ENCODE measurements around the gene DET1.
A peak's percentile ranks its signal among the peaks of the same experiment; 100 is the strongest.
"Not testable (repeated sequence)": the region's sequence is repeated elsewhere in the genome, so short reads cannot be mapped to it uniquely, and the experiment has no call there.

The DET1 gene

GRCh38 chr15:88546248-88547129 lies at the start of gene DET1:
DET1 (minus strand) TSS chr15:88546681; CDS start chr15:88531705, 14,976 bp downstream.
- DNase-seq (ENCODE audit: low spot score) = peak; percentile 97

GRCh38 chr15:88591384-88591783 lies 44.9 kb upstream of the DET1 start:
- DNase-seq (ENCODE audit: low spot score) = no peak

GRCh38 chr15:88590759-88591158 lies 44.3 kb upstream of the DET1 start:
- no peak for DNase-seq (ENCODE audit: low spot score)

GRCh38 chr15:88586401-88587162 lies 40.1 kb upstream of the DET1 start:
- no peak for DNase-seq (ENCODE audit: low spot score)

DNA sequence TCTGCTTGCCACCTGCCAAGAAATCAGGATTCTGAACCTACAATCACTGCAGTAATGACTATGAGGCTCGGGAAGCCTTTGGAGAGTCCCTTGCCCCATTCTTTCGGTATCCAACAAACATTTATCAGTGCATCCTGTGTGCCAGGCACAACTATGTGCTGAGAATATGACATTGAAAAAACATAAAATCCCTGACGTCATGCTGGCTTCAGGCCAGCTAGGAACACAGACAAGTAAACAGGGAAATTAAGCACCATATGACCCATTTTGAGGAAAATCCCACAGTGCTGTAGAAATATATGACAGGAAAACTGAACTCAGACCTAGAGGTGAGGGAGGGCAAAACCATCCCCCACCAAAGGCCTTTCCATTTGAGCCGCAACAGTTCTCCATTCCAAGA lies 34.1 kb upstream of the DET1 start:
- no peak for DNase-seq (ENCODE audit: low spot score)

GRCh38 chr15:88579322-88579721 lies 32.8 kb upstream of the DET1 start:
- DNase-seq (ENCODE audit: low spot score) = no peak

GRCh38 chr15:88574655-88575054 lies 28.2 kb upstream of the DET1 start:
- no peak for DNase-seq (ENCODE audit: low spot score)

DNA sequence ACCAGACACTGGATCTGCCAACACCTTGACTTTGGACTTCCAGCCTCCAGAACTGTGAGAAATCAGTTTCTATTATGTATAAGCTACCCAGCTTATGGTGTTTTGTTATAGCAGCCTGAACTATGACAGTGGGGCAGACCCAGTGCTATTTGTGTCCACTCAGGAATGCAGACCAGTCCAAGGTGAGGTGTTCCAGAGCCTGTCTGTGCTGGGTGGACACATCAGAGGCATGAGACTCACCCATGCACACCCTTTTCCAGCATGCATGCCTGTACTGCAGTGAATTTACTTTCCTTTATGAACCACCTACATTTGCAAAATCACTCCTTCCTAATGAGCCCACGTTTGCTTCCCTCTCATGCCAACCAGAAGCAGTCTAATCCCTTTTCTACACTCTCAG lies 27.6 kb upstream of the DET1 start:
- DNase-seq (ENCODE audit: low spot score) = no peak

DNA sequence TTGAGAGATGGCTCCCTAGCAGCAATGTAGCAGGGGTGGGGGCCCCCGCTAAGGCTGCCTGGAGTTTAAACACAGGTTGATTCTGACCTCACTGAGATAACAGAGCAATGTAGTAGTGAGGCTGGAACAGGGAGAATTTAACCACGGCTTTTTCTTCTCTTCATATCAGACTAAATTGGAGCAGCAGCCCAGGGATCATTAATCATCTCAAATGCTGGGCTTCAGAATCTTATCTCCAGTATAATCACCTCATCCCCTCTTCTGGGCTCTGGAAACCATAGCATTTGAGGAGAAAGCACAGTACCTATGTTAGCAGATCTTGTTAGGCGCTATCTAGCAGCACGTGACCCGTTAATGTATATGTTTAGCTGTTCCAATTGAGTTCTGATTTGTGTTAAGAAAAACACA lies 25.4 kb upstream of the DET1 start:
- no peak for DNase-seq (ENCODE audit: low spot score)

GRCh38 chr15:88571153-88571851 lies 24.8 kb upstream of the DET1 start:
- no peak for DNase-seq (ENCODE audit: low spot score)

GRCh38 chr15:88568589-88568988 lies 22.1 kb upstream of the DET1 start:
- no peak for DNase-seq (ENCODE audit: low spot score)

- no peak for DNase-seq (ENCODE audit: low spot score)
Observed at GRCh38 chr15:88564741-88565140, 18.3 kb upstream of the DET1 start.

- DNase-seq (ENCODE audit: low spot score) = no peak
Observed at GRCh38 chr15:88563638-88564037, 17.2 kb upstream of the DET1 start.

DNA sequence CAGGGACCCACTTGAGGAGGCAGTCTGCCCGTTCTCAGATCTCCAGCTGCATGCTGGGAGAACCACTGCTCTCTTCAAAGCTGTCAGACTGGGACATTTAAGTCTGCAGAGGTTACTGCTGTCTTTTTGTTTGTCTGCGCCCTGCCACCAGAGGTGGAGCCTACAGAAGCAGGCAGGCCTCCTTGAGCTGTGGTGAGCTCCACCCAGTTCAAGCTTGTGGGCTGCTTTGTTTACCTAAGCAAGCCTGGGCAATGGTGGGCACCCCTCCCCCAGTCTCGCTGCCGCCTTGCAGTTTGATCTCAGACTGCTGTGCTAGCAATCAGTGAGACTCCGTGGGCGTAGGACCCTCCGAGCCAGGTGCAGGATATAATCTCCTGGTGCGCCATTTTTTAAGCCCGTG lies 13.1 kb upstream of the DET1 start:
- not testable (repeated sequence) for DNase-seq (ENCODE audit: low spot score)

GRCh38 chr15:88558026-88558425 lies 11.5 kb upstream of the DET1 start:
- DNase-seq (ENCODE audit: low spot score) = not testable (repeated sequence)

- not testable (repeated sequence) for DNase-seq (ENCODE audit: low spot score)
Observed at GRCh38 chr15:88548009-88548408, 1.5 kb upstream of the DET1 start.

- not testable (repeated sequence) for DNase-seq (ENCODE audit: low spot score)
Observed at GRCh38 chr15:88545578-88546247, 768 bp downstream of the DET1 start.

DNA sequence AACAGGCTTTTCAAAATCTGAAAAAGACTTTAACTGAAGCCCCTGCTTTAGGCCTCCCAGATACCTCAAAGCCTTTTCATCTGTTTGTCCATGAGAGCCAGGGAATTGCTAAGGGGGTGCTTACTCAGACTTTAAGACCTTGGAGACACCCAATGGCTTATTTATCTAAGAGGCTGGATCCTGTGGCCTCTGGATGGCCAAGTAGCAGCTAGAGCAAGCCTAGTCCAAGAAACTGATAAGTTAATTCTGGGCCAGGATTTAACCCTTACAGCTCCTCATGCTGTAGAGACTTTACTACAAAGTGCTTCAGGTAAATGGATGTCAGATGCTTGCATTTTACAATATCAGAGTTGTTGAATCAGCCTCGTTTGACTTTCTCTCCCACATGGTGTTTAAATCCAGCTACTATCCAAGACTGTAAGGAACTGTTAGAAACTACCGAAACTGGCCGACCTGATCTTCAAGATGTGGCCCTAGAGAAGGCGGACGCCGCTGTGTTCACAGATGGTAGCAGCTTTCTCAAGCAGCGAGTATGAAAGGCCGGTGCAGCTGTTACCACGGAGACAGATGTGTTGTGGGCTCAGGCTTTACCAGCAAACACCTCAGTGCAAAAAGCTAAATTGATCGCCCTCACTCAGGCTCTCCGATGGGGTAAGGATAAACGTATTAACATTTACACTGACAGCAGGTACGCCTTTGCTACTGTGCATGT lies 3.3 kb downstream of the DET1 start:
- DNase-seq (ENCODE audit: low spot score) = no peak

DNA sequence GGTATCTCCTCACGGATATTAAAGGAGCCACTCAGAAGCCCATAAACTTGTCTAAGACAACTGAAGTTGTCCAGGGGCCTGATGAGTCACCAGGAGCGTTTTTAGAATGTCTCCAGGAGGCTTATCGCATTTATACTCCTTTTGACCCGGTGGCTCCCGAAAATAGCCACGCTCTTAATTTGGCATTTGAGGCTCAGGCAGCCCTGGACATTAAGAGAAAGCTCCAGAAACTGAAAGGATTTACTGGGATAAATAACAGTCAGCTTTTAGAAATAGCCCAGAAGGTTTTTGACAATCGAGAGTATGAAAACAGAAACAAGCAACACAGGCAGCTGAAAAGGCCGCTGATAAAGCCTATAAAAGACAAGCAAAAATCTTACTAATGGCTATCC lies 4.1 kb downstream of the DET1 start:
- DNase-seq (ENCODE audit: low spot score) = no peak

- no peak for DNase-seq (ENCODE audit: low spot score)
Observed at GRCh38 chr15:88541709-88542341, 4.7 kb downstream of the DET1 start.

DNA sequence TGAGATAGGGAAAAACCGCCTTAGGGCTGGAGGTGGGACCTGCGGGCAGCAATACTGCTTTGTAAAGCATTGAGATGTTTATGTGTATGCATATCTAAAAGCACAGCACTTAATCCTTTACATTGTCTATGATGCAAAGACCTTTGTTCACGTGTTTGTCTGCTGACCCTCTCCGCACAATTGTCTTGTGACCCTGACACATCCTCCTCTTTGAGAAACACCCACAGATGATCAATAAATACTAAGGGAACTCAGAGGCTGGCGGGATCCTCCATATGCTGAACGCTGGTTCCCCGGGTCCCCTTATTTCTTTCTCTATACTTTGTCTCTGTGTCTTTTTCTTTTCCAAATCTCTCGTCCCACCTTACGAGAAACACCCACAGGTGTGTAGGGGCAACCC lies 5.4 kb downstream of the DET1 start:
- DNase-seq (ENCODE audit: low spot score) = not testable (repeated sequence)
